ENCODE measurements around the gene ELMO3. TPM values are rescaled to one million over a fixed set of nuclear protein-coding genes. Genes with fewer than 3 reads are reported as not detected.

The ELMO3 gene
- polyA plus RNA-seq, 1 donor from 2014 or later: 2.2 TPM

GRCh38 chr16:67234180-67234597, 35.3 kb downstream of the ELMO3 start:
- no peaks in the 10 kb centered on the region for H3K36me3 ChIP-seq (ENCODE audit: insufficient read depth, low read length)

GRCh38 chr16:67235816-67236562, 37.1 kb downstream of the ELMO3 start:
- Histone ChIP-seq H3F3A (ENCODE audit: insufficient read depth, low read length, poor library complexity, severe bottlenecking) (no peaks in the 10 kb centered on the region), H3K9me2 (ENCODE audit: insufficient read depth, low read length) (no peaks in the 10 kb centered on the region), H3K27me3 (ENCODE audit: insufficient read depth, low read depth, low read length) (no peaks in the 10 kb centered on the region), H3K79me2 (replicated peaks; ENCODE audit: insufficient read depth, low read length) (no peaks in the 10 kb centered on the region), H3K9ac (ENCODE audit: low read length) (no peak overlapping the region), H3K4me3 (ENCODE audit: low read length) (peak overlapping the region; percentile 38), H3K4me2 (ENCODE audit: low read length) (no peak overlapping the region), H4K20me1 (ENCODE audit: insufficient read depth) (no peaks in the 10 kb centered on the region), H3K36me3 (ENCODE audit: insufficient read depth, low read length) (no peaks in the 10 kb centered on the region), H3K9me3 (ENCODE audit: low read length) (no peaks in the 10 kb centered on the region), H2AFZ (ENCODE audit: low read depth, low read length) (no peak overlapping the region), H3K27ac (ENCODE audit: low read length) (no peak overlapping the region)
- TF ChIP-seq POLR2AphosphoS5 (IDR thresholded peaks at IDR 0.05): no peak

More at GRCh38 chr16:67234180-67234597, 35.3 kb downstream of the ELMO3 start:
- H3K27me3 ChIP-seq (ENCODE audit: insufficient read depth, low read depth, low read length): no peaks in the 10 kb centered on the region
- no peak overlapping the region for H3K27ac ChIP-seq (ENCODE audit: low read length)
- no peaks in the 10 kb centered on the region for H3K9me2 ChIP-seq (ENCODE audit: insufficient read depth, low read length)
- H2AFZ ChIP-seq (ENCODE audit: low read depth, low read length): no peak overlapping the region
- no peaks in the 10 kb centered on the region for H4K20me1 ChIP-seq (ENCODE audit: insufficient read depth)
- no peak overlapping the region for H3K4me3 ChIP-seq (ENCODE audit: low read length)
- H3K79me2 ChIP-seq (replicated peaks; ENCODE audit: insufficient read depth, low read length): no peaks in the 10 kb centered on the region
- H3K9ac ChIP-seq (ENCODE audit: low read length): no peak overlapping the region
- TF ChIP-seq RAD21 (conservative IDR thresholded peaks at IDR 0.05) (no peak), SMC3 (conservative IDR thresholded peaks at IDR 0.05; ENCODE audit: poor library complexity) (no peak), MXI1 (conservative IDR thresholded peaks at IDR 0.05; ENCODE audit: poor library complexity, severe bottlenecking) (no peak), POLR2AphosphoS5 (IDR thresholded peaks at IDR 0.05) (no peak), CTCF (IDR thresholded peaks at IDR 0.05; ENCODE audit: poor library complexity, severe bottlenecking) (no peak)
- H3K4me2 ChIP-seq (ENCODE audit: low read length): no peak overlapping the region
- H3K9me3 ChIP-seq (ENCODE audit: low read length): no peaks in the 10 kb centered on the region
- no peaks in the 10 kb centered on the region for H3F3A ChIP-seq (ENCODE audit: insufficient read depth, low read length, poor library complexity, severe bottlenecking)

GRCh38 chr16:67236563-67237395, 37.8 kb downstream of the ELMO3 start:
- Histone ChIP-seq H4K20me1 (ENCODE audit: insufficient read depth) (no peaks in the 10 kb centered on the region), H3K4me3 (ENCODE audit: low read length) (peak overlapping the region; percentile 38), H3K27me3 (ENCODE audit: insufficient read depth, low read depth, low read length) (no peaks in the 10 kb centered on the region), H3K9me2 (ENCODE audit: insufficient read depth, low read length) (no peaks in the 10 kb centered on the region), H3K9ac (ENCODE audit: low read length) (no peak overlapping the region), H3F3A (ENCODE audit: insufficient read depth, low read length, poor library complexity, severe bottlenecking) (no peaks in the 10 kb centered on the region), H3K36me3 (ENCODE audit: insufficient read depth, low read length) (no peaks in the 10 kb centered on the region), H3K79me2 (replicated peaks; ENCODE audit: insufficient read depth, low read length) (no peaks in the 10 kb centered on the region), H2AFZ (ENCODE audit: low read depth, low read length) (no peak overlapping the region), H3K4me2 (ENCODE audit: low read length) (no peak overlapping the region), H3K9me3 (ENCODE audit: low read length) (no peaks in the 10 kb centered on the region), H3K27ac (ENCODE audit: low read length) (no peak overlapping the region)
- TF ChIP-seq MXI1 (conservative IDR thresholded peaks at IDR 0.05; ENCODE audit: poor library complexity, severe bottlenecking): no peak
- TF ChIP-seq CTCF (IDR thresholded peaks at IDR 0.05; ENCODE audit: poor library complexity, severe bottlenecking): no peak
- TF ChIP-seq REST (IDR thresholded peaks at IDR 0.05; ENCODE audit: borderline replicate concordance): no peak
- TF ChIP-seq SMC3 (conservative IDR thresholded peaks at IDR 0.05; ENCODE audit: poor library complexity): no peak
- no peak for TF ChIP-seq TAF1 (IDR thresholded peaks at IDR 0.05; ENCODE audit: low read depth)
- no peak for TF ChIP-seq EZH2 (IDR thresholded peaks at IDR 0.05; ENCODE audit: borderline replicate concordance, insufficient read depth, low read length, poor library complexity, severe bottlenecking)
- TF ChIP-seq EP300 (conservative IDR thresholded peaks at IDR 0.05; ENCODE audit: poor library complexity, severe bottlenecking): no peak
- TF ChIP-seq RAD21 (conservative IDR thresholded peaks at IDR 0.05): no peak
- TF ChIP-seq POLR2AphosphoS5 (IDR thresholded peaks at IDR 0.05): no peak

All from neural cell (in vitro differentiated cells).